Activated CD8-positive, alpha-beta memory T cell treated with anti-CD3 and anti-CD28 coated beads for 1 hour (primary cell): ENCODE measurements around the gene RSF1.
"Not testable (repeated sequence)": the region's sequence is repeated elsewhere in the genome, so short reads cannot be mapped to it uniquely, and the experiment has no call there.

Experiments used
- DNase-seq, 2 donors: peaks; one replicate each; pipeline ENCODE4 v3.0.0-alpha.2; 2020; ENCODE audit warnings: low read depth in 1 of 2; ENCODE audit errors: extremely low read depth in 1 of 2

The RSF1 gene, protein sequence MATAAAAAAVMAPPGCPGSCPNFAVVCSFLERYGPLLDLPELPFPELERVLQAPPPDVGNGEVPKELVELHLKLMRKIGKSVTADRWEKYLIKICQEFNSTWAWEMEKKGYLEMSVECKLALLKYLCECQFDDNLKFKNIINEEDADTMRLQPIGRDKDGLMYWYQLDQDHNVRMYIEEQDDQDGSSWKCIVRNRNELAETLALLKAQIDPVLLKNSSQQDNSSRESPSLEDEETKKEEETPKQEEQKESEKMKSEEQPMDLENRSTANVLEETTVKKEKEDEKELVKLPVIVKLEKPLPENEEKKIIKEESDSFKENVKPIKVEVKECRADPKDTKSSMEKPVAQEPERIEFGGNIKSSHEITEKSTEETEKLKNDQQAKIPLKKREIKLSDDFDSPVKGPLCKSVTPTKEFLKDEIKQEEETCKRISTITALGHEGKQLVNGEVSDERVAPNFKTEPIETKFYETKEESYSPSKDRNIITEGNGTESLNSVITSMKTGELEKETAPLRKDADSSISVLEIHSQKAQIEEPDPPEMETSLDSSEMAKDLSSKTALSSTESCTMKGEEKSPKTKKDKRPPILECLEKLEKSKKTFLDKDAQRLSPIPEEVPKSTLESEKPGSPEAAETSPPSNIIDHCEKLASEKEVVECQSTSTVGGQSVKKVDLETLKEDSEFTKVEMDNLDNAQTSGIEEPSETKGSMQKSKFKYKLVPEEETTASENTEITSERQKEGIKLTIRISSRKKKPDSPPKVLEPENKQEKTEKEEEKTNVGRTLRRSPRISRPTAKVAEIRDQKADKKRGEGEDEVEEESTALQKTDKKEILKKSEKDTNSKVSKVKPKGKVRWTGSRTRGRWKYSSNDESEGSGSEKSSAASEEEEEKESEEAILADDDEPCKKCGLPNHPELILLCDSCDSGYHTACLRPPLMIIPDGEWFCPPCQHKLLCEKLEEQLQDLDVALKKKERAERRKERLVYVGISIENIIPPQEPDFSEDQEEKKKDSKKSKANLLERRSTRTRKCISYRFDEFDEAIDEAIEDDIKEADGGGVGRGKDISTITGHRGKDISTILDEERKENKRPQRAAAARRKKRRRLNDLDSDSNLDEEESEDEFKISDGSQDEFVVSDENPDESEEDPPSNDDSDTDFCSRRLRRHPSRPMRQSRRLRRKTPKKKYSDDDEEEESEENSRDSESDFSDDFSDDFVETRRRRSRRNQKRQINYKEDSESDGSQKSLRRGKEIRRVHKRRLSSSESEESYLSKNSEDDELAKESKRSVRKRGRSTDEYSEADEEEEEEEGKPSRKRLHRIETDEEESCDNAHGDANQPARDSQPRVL (N-terminal part only)

DNA sequence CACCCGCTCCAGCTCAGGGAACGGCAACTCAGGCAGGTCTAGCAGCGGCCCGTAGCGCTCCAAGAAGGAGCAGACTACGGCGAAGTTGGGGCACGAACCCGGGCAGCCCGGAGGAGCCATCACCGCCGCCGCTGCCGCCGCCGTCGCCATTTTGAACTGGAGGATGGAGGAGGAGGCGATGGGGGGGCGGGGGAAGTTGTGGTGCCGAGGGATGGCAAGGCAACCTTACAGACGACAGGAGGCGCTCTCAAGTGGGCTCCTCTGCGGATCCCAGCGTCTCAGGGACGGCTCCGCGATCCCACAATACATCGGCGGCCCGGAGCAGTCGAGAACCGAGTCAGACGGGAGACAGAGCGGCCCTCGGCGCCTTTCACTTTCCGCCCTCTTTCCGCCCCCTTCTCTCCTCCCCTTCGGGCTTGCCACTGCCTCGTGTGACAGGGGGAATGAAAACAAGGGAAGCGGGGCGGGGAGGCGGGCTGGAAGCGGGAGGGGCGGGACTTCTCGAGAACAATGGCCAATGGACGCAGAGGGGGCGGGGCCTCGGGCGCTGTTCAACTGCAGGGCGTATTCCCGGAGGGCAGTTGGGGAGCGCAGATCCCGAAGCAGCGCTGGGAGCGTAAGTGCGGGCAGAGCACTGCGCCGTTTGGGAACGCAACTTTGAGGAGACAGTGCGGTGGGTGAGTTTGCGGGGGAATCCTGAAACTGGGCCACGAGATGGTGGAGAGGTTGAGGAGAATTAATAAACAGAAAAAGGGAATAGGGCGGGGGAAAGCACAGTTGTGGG is at the start of gene RSF1, which contains the start of gene AAMDC:
Gene RSF1, minus strand, starts transcription at position 158 of the 784 bp plus-strand sequence. Its CDS starts 8 bp downstream, at position 150.
Gene AAMDC, plus strand, starts transcription at position 580 of the 784 bp plus-strand sequence. CDS start 21,353 bp downstream, outside the sequence.
- DNase-seq = peak; percentile 90 to 94

DNA sequence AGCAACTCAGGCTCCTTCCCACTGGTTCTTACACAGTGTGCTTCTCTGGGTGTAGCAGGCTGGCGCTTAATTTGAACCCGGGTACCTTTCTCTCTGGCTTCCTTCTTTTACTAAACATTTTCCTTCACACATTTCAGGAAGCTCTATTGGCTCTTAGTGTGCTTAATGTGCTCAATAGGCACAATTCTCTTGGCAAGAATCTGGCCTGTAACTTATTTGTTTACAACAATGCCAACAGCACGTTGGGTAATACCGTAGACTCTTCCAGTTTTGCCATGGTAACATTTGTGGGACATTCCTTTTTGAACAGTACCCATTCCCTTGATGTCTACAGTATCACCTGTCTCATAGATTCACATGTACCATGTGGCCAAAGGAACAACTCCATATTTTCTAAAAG is 48.2 kb upstream of the RSF1 start:
- DNase-seq = no peak

DNA sequence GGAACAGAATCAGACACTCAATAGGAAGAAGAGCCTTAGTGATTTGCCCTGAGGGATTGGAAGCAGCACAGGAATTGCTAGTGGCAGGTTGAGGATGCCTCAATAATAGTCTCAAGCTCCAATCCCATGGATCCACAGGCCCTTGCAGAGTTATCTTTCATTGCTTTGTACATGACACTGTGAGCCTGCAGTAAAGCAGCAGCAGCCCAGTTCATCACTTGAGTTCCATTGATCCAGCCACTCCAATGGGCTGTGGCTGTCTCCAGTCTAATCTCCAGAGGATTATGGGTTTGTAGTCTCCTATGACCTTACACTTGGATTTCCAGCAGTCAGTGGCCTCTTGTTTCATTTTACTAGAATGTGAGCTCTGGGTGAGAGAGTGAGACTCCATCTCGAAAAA is 45.8 kb upstream of the RSF1 start:
- no peak for DNase-seq

DNA sequence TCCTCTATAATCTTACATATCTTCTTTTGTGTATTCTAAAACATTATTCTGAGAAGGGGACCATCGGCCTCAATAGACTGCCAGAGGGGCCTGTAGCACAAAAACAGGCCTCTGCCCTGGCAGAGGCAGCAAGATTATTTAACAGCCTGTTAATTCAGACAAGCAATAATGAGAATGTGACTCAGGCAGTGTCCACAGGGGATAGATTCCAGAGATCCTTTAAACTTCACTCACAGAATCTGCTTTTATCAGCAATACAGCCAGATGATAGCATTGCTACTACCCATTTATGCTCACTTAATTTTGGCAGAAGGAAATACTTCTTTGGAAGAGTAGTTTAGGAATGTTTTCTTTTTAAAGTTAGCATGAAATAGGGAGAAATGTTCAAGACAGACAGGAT is 45.3 kb upstream of the RSF1 start:
- no peak for DNase-seq

DNA sequence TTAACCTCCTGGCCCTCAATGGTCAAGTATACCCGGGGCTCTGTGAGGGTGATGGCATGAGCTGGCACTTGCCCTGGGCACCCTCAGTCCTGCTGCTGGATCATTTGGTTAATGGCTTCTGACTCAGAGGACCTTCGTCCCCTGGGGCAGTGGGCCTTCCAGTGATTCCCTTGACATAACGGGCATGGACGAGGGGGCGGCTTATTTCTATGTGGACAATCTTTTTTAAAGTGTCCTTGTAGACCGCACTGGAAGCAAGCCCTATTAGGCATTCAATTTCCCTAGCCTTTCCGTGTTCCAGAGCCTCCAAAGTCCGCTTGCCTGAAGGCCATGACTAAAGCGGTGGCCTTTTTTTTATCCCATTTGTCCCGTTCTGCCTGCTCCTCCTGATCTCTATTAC is 40.9 kb upstream of the RSF1 start:
- not testable (repeated sequence) for DNase-seq

DNA sequence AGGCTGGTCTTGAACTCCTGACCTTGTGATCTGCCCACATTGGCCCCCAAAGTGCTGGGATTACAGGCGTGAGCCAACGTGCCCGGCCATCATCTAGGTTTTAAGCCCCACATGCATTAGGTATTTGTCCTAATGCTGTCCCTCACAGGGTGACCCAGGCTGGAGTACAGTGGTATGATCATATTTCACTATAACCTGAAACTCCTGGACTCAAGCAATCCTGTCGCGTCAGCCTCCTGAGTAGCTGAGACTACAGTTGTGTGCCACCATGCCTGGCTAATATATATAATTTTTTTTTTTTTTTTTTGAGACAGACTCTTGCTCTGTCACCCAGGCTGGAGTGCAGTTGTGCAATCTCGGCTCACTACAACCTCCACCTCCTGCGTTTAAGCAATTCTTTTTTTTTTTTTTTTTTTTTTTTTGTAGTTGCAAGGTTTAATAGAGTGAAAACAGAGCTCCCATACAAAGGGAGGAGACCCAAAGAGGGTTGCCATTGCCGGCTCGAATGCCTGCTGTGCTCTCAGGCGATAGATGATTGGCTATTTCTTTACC is 37.5 kb upstream of the RSF1 start:
- DNase-seq = not testable (repeated sequence)

DNA sequence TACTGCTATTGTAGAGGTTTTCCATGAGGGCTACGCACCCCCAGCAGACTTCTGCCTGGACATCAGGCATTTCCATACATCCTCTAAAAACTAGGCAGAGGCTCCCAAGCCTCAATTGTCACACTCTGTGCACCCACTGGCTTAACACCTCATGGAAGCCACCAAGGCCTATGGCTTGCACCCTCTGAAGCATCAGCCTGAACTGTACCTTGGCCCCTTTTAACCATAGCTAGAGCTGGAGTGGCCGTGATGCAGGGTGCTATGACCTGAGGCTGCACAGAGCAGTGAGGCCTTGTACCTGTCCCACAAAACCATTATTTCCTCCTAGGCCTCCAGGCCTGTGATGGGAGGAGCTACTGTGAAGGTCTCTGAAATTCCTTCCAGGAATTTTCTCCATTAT is 34.3 kb upstream of the RSF1 start:
- DNase-seq = no peak

DNA sequence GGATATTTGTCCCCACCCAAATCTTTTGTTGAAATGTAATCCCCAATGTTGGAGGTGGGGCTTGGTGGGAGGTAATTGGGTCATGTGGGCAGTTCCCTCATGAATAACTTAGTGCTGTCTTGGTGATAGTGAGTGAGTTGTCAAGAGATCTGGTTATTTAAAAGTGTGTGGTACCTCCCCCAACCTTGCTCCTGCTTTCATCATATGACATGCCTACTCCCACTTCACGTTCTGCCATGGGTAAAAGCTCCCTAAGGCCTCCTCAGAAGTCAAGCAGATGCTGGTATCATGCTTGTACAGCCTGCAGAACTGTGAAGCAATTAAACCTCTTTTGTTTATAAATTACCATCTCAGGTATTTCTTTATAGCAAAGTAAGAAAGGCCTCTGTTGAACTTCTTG is 31.0 kb upstream of the RSF1 start:
- no peak for DNase-seq

DNA sequence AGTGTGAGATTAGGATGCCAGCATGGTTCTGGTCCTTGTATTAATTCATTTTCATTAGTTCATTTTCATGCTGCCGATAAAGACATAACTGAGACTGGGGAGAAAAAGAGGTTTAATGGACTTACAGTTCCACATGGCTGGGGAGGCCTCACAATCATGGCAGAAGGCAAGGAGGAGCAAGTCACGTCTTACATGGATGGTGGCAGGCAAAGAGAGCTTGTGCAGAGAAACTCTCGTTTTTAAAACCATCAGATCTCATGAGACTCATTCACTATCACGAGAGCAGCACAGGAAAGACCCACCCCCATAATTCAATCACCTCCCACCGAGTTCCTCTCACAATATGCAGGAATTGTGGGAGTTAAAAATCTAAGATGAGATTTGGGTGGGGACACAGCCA is 23.2 kb upstream of the RSF1 start:
- not testable (repeated sequence) for DNase-seq

DNA sequence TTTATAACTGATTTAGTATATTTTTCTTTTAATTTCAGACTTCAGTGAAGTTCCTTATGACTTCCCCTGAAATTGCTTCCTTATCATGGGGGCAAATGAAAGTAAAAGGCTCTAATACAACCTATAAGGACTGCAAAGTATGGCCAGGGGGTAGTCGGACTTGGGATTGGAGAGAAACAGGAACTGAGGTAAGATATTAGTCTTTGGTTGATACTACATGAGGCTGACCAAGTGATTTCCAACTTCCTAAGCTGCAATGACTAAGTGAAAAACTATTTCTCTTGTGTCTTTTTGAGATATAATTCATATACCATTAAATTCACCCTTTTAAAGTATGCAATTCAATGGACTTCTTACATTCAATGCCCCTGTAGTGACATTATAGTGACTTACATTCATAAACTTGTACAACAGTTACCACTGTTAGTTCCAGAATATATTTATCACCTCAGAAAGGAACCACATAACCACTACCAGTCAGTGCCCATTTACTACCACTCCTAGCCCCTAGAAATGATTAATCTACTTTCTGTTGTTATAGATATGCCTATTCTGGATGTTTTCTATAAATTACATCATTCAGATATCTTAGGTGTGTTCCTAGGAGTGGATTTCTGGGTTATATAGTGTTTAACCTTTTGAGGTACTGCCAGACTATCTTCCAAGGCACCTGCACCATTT is 22.1 kb upstream of the RSF1 start:
- no peak for DNase-seq

DNA sequence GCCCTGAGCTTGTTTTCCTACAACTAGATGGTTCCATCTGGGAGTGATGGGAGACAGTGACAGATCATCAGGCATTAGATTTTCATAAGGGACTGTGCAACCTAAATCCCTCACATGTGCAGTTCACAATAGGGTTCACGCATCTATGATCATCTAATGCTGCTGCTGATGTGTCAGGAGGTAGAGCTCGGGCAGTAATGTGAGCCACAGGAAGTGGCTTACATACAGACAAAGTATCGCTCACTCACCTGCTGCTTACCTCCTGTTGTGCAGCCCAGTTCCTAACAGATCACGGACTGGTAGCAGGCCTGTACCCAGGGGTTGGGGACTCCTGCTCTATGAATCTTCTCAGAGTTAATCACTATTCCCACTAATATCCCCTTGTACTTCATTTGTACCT is 12.8 kb upstream of the RSF1 start:
- DNase-seq = no peak

DNA sequence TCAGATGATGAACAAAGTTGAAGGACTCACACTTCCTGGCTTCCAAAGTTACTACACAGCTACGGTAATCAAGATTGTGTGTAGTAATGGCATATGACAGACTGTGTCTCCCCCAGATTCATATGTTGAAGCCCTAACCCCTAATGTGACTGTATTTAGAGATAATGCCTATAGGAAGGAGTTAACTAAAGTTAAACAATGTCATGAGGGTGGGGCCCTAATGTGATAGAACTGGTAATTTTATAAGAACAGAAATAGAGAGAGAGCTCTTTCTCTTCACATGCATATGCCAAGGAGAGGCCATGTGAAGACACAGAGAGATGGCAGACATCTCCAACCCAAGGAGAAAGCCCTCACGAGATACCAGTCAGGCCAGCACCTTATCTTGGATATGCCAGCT is 8.4 kb upstream of the RSF1 start:
- no peak for DNase-seq

DNA sequence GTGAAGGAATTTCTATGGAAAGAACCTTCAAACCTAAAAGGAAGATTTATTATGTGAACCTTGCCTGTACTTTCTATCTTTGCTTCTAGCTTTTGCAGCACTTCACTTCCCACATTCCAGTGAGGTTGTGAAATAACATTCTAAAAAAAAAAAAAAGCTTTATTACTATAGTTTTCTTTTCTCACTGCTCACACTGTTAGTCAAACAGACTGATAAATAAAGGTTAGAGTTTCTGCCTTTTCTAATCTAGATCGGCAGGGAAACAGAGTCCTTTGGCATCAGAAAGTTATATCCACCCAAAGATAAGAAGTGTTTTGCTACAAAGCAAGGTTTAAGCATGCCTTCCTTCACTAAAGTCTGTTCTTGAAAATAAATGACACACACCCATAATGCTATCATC is 3.3 kb upstream of the RSF1 start:
- DNase-seq = no peak

DNA sequence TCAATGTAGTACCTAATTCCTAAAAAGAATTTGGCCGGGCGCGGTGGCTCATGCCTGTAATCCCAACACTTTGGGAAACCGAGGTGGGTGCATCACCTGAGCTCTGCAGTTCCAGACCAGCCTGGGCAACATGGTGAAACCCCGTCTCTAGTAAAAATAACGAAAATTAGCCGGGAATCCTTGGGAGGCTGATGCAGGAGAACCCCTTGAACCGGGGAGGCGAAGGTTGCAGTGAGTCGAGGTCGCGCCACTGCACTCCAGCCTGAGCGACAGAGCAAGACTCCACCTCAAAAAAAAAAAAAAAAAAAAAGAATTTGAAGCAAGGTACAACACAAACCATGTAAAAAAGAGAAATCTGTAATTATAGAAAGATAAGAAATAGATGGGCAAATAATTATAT is 1.6 kb upstream of the RSF1 start:
- DNase-seq = not testable (repeated sequence)

DNA sequence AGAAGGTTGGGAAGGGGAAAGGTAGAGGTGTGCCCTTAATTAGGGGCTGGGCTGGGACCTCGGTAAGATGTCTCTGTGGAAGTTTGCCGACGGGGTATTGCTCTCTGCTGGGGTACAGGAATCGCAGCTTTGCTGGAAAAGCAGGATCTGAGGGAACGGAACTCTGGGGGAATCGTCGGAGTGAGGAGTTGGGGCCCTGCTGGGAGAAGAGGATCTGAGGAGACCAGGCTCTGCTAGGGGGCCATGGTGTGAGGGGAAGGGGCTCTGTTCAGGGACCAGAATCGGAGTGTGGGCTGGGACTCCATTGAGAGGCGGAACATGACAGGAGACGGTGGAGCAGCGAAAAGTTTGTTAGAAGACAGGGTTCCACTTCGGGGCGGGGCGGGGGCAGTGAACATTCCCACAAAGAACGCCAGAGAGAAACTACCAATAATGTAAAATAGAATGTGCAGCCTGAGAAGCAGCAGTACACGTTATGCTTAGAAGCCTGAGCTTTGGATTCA is 878 bp upstream of the RSF1 start:
- DNase-seq = no peak

DNA sequence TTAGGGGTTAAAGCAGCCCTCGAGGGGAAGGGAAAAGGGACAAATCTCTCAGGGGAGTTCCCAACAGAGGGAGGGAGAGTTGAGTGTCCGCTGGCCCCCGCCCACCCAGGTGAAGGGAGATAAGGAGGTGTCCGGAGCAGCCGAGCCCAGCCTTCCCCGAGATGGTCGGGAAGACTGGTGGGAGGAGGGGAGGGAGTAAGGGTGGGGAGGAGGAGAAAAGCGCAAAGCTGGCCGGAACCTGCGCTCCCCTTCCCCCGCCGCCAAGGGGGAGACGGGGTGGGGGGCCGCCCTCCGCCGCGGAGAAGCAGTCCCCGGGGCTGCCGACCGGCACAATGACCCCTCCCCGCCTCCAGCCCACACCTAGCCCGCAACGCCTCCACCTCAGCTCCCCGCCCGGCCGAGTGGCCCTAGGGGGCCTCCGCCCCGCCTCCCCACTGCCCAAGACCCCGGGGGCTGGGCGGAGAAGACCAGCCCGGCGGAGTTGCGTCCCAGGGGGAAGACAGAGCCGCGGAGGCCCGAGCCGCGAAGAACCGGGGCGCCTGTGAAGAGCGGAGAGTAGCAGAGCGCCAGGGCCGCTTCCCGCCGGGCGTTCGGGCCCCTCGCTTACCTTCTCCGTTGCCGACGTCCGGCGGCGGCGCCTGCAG is 479 bp downstream of the RSF1 start:
- DNase-seq = peak; percentile 3 to 17

DNA sequence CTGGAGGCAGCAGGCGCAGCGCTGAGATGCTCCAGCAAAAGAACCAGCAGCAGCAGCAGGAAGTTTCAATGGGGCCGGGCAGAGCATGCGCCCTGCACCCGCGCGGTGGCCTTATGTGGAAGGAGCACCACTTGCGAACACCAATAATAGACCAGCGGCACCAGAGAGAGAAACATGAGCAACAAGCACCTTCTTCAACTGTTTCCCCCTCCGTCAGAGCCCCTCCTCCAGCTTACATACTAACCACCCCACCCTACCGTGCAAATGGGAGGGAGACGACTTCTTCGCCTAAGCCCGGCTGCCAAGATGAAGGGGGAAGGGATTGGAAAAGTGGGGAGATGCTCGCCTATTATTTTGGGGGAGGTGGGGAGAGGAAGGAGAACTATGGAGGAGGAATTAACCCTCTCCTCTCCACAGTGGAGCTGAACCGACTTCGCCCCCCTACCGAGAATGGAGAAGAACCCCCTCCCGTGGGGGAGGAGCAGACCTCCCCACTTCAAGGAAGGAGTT is 1.1 kb downstream of the RSF1 start:
- DNase-seq = peak; percentile 63 to 71

DNA sequence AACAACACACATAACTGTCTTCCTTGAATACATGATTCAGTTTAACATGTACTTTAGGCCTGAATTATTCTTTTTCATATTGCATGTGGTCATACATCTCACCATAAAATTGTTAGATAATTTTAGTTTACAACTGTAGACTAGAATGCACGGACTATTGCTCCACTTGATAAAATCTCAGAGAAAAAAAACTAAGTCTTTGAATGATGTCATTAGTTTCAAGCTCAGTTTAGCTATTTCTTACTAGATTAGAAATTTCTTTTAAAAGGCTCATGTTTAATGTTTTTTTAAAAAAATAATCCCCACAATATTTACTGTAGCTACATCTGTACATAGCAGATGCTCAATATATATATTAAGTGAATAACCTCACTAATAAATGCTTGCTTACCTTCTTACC is 5.1 kb downstream of the RSF1 start:
- DNase-seq = no peak
